ENCODE measurements around the gene PCSK6.

DNA sequence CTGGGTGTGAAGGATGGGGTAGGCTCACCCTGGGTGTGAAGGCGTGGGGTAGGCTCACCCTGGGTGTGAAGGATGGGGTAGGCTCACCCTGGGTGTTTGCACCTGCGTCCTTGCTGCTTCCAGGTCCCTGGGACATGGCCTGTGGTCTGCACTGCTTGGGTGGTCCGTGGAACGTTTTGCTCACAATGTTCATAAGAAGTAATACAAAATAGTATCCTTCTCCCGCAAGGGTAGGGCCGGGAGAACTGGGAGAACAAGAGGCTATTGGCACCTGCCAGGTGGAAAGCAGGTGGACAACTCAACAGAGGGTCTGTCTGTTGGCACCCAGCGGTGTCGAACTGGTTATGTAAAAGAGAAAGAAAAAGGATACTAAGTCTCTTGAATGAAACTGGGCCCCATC lies 17.0 kb upstream of the PCSK6 start:
- TF ChIP-seq CTCF (IDR thresholded peaks at IDR 0.05) (no peak), POLR2A (IDR thresholded peaks at IDR 0.05) (no peak)

All from uterus (tissue), 2 donors.